Hepatocyte (in vitro differentiated cells): ENCODE results near the gene ARHGAP15. TPM values are rescaled to one million over a fixed set of nuclear protein-coding genes. Genes with fewer than 3 reads are reported as not detected.

ENCODE experiments used
- DNase-seq: peaks from one replicate; pipeline ENCODE4 v3.0.0-alpha.2; 2016; ENCODE audit warnings: low spot score
- H2AFZ ChIP-seq: fragments of 200-600 bp; sonication (generic); 2 replicates; pipeline ENCODE4 v1.6.0; 2016; ENCODE audit warnings: antibody characterized with exemption, mild to moderate bottlenecking
- H3K27ac ChIP-seq: fragments of 200-600 bp; sonication (generic); 2 replicates; pipeline ENCODE4 v1.5.1; 2016; ENCODE audit warnings: mild to moderate bottlenecking
- H3K27me3 ChIP-seq: fragments of 200-600 bp; sonication (generic); 2 replicates; pipeline ENCODE4 v1.6.1; 2016
- H3K36me3 ChIP-seq: fragments of 200-600 bp; sonication (generic); replicated peaks from 2 replicates; pipeline ENCODE4 v1.5.1; 2016; ENCODE audit warnings: low read depth; ENCODE audit not compliant: insufficient read depth
- H3K4me1 ChIP-seq: fragments of 200-600 bp; sonication (generic); 2 replicates; pipeline ENCODE4 v1.5.1; 2016; ENCODE audit warnings: mild to moderate bottlenecking, moderate library complexity; ENCODE audit not compliant: insufficient read depth
- H3K4me2 ChIP-seq: fragments of 200-600 bp; sonication (generic); 2 replicates; pipeline ENCODE4 v1.6.0; 2016
- H3K4me3 ChIP-seq: fragments of 200-600 bp; sonication (generic); 2 replicates; pipeline ENCODE4 v1.5.1; 2016; ENCODE audit warnings: mild to moderate bottlenecking
- H3K79me2 ChIP-seq: fragments of 200-600 bp; sonication (generic); 2 replicates; pipeline ENCODE4 v1.6.0; 2017; ENCODE audit warnings: mild to moderate bottlenecking
- H3K9me2 ChIP-seq: fragments of 200-600 bp; sonication (generic); replicated peaks from 2 replicates; pipeline ENCODE4 v1.6.0; 2017; ENCODE audit warnings: mild to moderate bottlenecking; ENCODE audit not compliant: insufficient read depth
- H3K9me3 ChIP-seq: fragments of 200-600 bp; sonication (generic); 2 replicates; pipeline ENCODE4 v1.5.1; 2016; ENCODE audit warnings: low read depth, mild to moderate bottlenecking
- H4K20me1 ChIP-seq: fragments of 200-600 bp; sonication (generic); 2 replicates; pipeline ENCODE4 v1.6.0; 2016; ENCODE audit warnings: mild to moderate bottlenecking; ENCODE audit not compliant: insufficient read depth, poor library complexity, severe bottlenecking
- EZH2 ChIP-seq: fragments of 200-600 bp; sonication (generic); IDR thresholded peaks from 2 replicates; pipeline ENCODE4 v1.6.1; 2016; ENCODE audit warnings: antibody characterized with exemption, mild to moderate bottlenecking, borderline replicate concordance
- EZH2phosphoT487 ChIP-seq: fragments of 200-600 bp; sonication (generic); IDR thresholded peaks from one replicate; pipeline ENCODE4 v1.6.1; 2018; ENCODE audit warnings: antibody characterized with exemption, mild to moderate bottlenecking, low read depth, moderate library complexity; ENCODE audit not compliant: unreplicated experiment, severe bottlenecking
- WGBS: methylation state at CpG from one replicate; pipeline ENCODE4 v1.1.6; 2016; ENCODE audit warnings: low lambda C conversion rate; ENCODE audit errors: missing lambda C conversion rate; 5-methylcytosine and 5-hydroxymethylcytosine counted together
- polyA plus RNA-seq: library from polyadenylated mRNA; unstranded; fragments of >200 nt; fragmentation: Nextera tagmentation; extraction: Ambion mirVana; gene quantifications from 2 replicates; pipeline ENCODE4 v1.2.1, GENCODE V29; 2016
- total RNA-seq: library from RNA; depleted of rRNA; stranded (reverse); fragments of >200 nt; gene quantifications from 2 replicates; pipeline ENCODE4 v1.2.3, GENCODE V29; 2014
- TF ChIP-seq, protein P1 (sequence below): fragments of 200-600 bp; sonication (generic); IDR thresholded peaks from 2 replicates; pipeline ENCODE4 v1.5.1; 2016; ENCODE audit warnings: antibody characterized with exemption, mild to moderate bottlenecking; ENCODE audit not compliant: poor library complexity

Gene ARHGAP15
- total and polyA plus RNA-seq, 2 experiments from 2014 or later, result 0.17 TPM; not detected in 1

DNA sequence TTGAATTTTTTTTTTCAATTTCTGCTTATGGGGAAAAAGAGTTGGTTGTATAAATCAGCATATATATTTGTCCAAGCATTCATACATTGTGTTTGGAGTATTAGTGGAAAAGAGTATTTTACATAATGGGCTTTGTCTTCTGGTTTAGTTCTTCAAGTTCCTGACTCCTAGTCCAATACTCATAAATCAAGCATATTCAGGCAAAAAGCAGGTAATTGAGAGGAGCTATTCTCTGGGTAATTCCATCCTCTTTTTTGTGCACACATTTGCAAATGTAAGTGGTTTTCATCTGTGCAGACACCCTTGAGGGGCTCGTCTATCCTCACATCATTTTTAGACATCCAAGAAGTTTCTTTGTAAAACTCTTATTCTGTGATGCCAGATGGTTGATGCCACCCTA, 337.2 kb downstream of the ARHGAP15 start:
- Histone ChIP-seq H3K27ac (no peak overlapping the region), H2AFZ (no peak overlapping the region), H3K4me2 (no peak overlapping the region), H3K79me2 (no peaks in the 10 kb centered on the region), H3K4me1 (no peaks in the 10 kb centered on the region), H3K9me3 (no peaks in the 10 kb centered on the region), H3K4me3 (no peak overlapping the region), H3K9me2 (no peaks in the 10 kb centered on the region), H3K36me3 (no peaks in the 10 kb centered on the region), H3K27me3 (no peaks in the 10 kb centered on the region), H4K20me1 (no peaks in the 10 kb centered on the region)
- WGBS, result 87% methylated on average over 1 of the region's 1 CpG
- DNase-seq, result no peak
- TF ChIP-seq, protein P1, sequence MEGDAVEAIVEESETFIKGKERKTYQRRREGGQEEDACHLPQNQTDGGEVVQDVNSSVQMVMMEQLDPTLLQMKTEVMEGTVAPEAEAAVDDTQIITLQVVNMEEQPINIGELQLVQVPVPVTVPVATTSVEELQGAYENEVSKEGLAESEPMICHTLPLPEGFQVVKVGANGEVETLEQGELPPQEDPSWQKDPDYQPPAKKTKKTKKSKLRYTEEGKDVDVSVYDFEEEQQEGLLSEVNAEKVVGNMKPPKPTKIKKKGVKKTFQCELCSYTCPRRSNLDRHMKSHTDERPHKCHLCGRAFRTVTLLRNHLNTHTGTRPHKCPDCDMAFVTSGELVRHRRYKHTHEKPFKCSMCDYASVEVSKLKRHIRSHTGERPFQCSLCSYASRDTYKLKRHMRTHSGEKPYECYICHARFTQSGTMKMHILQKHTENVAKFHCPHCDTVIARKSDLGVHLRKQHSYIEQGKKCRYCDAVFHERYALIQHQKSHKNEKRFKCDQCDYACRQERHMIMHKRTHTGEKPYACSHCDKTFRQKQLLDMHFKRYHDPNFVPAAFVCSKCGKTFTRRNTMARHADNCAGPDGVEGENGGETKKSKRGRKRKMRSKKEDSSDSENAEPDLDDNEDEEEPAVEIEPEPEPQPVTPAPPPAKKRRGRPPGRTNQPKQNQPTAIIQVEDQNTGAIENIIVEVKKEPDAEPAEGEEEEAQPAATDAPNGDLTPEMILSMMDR, result no peak
- no peak for TF ChIP-seq EZH2
- TF ChIP-seq EZH2phosphoT487, result no peak

DNA sequence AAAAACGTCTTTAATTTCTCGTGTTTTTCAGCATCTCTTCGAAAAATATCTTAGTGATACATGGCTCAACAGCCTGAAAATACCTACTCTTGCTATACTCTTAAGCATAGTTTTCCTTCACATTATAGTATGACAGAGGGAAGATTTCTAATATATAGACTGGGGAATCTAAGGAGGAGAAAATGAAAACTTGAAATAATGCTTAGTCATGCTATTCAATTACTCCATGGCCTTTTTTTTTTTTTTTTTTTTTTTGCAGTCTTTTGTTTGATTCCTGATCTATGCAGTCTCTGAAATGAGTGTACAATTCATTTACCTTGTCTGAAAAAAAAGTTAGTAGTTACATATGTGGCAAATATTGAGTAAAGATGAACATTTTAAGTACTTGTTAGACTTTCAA, 337.8 kb downstream of the ARHGAP15 start:
- H3K9me2 ChIP-seq, result no peaks in the 10 kb centered on the region
- TF ChIP-seq, protein P1, result no peak
- TF ChIP-seq EZH2, result no peak
- no peak for TF ChIP-seq EZH2phosphoT487
- H3K4me3 ChIP-seq, result no peak overlapping the region
- no peak overlapping the region for H3K4me2 ChIP-seq
- H3K9me3 ChIP-seq, result no peaks in the 10 kb centered on the region
- no peaks in the 10 kb centered on the region for H3K79me2 ChIP-seq
- DNase-seq, result no peak
- WGBS, result 90% methylated on average over 3 of the region's 3 CpGs
- no peaks in the 10 kb centered on the region for H3K27me3 ChIP-seq
- H2AFZ ChIP-seq, result no peak overlapping the region
- no peaks in the 10 kb centered on the region for H4K20me1 ChIP-seq
- H3K4me1 ChIP-seq, result no peaks in the 10 kb centered on the region
- H3K36me3 ChIP-seq, result no peaks in the 10 kb centered on the region
- H3K27ac ChIP-seq, result no peak overlapping the region

DNA sequence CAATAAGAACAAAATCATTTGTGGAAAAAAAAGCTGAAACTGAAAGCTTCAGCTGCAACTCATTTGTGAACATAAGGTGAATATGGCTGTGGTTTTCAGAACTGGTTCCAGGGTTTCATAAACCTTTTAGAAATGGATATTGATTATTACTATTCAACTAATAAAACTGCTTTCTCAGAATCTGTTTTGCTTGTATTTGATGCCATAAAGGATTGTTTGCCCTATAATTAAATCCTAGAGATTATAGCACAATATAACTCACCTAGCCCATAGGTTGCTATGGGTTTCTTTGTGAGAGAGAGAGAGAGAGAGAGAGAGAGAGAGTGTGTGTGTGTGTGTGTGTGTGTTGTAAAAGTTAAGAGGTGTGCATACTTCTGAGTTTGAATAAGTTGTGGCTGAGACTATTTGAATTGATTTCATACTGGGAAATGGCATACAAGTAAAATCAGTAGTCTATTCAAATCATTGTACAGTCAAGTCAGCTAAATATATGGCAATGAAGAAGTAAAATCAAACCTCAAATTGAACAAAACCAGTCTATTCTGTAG, 339.2 kb downstream of the ARHGAP15 start:
- H3K4me3 ChIP-seq, result no peak overlapping the region
- TF ChIP-seq EZH2 (no peak), EZH2phosphoT487 (no peak)
- H3K4me2 ChIP-seq, result no peak overlapping the region
- H3K79me2 ChIP-seq, result no peaks in the 10 kb centered on the region
- no peaks in the 10 kb centered on the region for H4K20me1 ChIP-seq
- H3K27me3 ChIP-seq, result no peaks in the 10 kb centered on the region
- no peaks in the 10 kb centered on the region for H3K9me3 ChIP-seq
- no peaks in the 10 kb centered on the region for H3K4me1 ChIP-seq
- H3K9me2 ChIP-seq, result no peaks in the 10 kb centered on the region
- H3K27ac ChIP-seq, result no peak overlapping the region
- H2AFZ ChIP-seq, result no peak overlapping the region
- no peak for DNase-seq
- H3K36me3 ChIP-seq, result no peaks in the 10 kb centered on the region

DNA sequence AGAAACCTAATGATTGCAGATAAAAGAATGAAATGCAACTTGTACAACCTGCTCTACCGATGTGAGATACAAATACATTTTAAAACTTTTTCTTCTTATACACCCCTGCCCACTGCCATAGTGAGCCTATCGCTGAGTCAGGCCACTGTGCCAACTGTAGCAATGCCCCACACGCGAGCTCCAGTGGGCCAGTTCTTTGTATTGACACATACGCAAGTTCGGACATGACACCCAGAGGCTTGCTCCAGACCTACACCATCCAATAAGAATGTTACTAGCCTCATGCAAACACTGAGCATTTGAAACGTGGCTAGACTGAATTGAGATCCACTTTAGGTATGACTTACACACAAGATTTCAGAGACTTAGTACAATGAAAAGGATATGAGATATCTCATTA, 340.1 kb downstream of the ARHGAP15 start:
- Histone ChIP-seq H3K4me2 (no peak overlapping the region), H3K9me3 (no peaks in the 10 kb centered on the region), H3K4me3 (no peak overlapping the region), H3K4me1 (no peaks in the 10 kb centered on the region), H3K9me2 (no peaks in the 10 kb centered on the region), H3K27me3 (no peaks in the 10 kb centered on the region), H3K27ac (no peak overlapping the region), H4K20me1 (no peaks in the 10 kb centered on the region), H3K79me2 (no peaks in the 10 kb centered on the region), H3K36me3 (no peaks in the 10 kb centered on the region), H2AFZ (no peak overlapping the region)
- TF ChIP-seq EZH2phosphoT487 (no peak), EZH2 (no peak)
- TF ChIP-seq, protein P1, result no peak
- DNase-seq, result no peak
- 93% methylated on average over 7 of the region's 7 CpGs for WGBS
